GM12873 (cell line): ENCODE results near the gene C16orf96.

Experiments used
- CTCF ChIP-seq: IDR thresholded peaks from 2 replicates; pipeline ENCODE4 v1.5.1; 2012; ENCODE audit warnings: low read depth, mild to moderate bottlenecking, moderate library complexity, low read length, control low read depth; ENCODE audit not compliant: insufficient read depth; ENCODE audit errors: missing control alignments

Gene C16orf96

GRCh38 chr16:4550591-4550990, 5.5 kb upstream of the C16orf96 start:
- no peak for TF ChIP-seq CTCF

- TF ChIP-seq CTCF, result no peak
These were observed 3.6 kb upstream of the C16orf96 start for GRCh38 chr16:4552541-4552940.

- TF ChIP-seq CTCF, result no peak
These were observed 440 bp downstream of the C16orf96 start for GRCh38 chr16:4556580-4556979.

- no peak for TF ChIP-seq CTCF
These were observed 1.8 kb downstream of the C16orf96 start for GRCh38 chr16:4557973-4558372.

- no peak for TF ChIP-seq CTCF
These were observed 5.5 kb downstream of the C16orf96 start for GRCh38 chr16:4561596-4561995.

- no peak for TF ChIP-seq CTCF
These were observed 8.6 kb downstream of the C16orf96 start for GRCh38 chr16:4564661-4565267.

GRCh38 chr16:4566144-4566543, 10.0 kb downstream of the C16orf96 start:
- no peak for TF ChIP-seq CTCF
